Effector CD4-positive, alpha-beta T cell (primary cell): ENCODE data around the gene PSMD4.
"Not testable (repeated sequence)": the region's sequence is repeated elsewhere in the genome, so short reads cannot be mapped to it uniquely, and the experiment has no call there.

Source experiments
- DNase-seq: peaks from one replicate; pipeline ENCODE4 v3.0.0-alpha.2; 2020

Gene PSMD4

DNA sequence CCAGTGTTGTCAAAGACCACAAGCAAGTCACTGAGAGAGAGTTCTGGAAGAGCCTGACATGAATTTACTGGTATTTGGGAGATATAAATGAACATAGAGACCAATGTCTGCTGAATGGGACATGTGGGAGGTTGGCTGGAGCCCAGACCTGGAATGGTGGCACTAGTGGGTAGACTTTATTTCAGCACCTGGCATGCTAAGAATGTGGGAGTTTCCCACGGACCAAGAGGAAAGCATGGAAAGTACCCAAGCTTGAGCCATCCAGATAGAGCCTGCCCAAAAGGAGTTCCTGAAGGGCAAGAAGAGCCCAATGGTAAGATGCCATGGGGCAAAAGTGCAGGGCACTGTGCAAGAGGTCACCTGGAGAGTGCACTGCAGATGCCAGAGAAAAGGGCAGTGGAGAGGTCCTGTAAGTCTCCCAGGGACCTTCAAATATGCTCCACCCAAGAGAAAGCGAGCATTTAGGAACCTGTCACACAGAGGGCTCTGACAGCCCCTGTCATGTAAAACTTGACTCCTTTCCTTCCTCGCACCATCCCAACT is 19.5 kb downstream of the PSMD4 start:
- no peak for DNase-seq

DNA sequence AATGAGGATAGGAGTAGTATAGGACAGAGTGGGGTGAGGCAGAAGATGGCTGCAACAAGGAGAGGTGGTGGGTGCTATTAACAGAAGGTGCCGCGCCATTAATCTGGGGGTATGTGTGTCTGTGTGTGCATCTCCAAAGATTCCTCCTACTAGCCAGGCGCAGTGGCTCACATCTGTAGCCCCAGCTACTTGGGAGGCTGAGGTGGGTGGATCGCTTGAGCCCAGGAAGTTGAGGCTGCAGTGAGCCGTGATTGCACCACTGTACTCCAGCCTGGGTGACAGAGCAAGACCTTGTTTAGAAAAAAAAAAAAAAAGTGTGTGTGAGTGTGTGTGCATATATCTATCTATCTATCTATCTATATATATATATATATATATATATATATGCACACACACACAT is 20.8 kb downstream of the PSMD4 start:
- not testable (repeated sequence) for DNase-seq

DNA sequence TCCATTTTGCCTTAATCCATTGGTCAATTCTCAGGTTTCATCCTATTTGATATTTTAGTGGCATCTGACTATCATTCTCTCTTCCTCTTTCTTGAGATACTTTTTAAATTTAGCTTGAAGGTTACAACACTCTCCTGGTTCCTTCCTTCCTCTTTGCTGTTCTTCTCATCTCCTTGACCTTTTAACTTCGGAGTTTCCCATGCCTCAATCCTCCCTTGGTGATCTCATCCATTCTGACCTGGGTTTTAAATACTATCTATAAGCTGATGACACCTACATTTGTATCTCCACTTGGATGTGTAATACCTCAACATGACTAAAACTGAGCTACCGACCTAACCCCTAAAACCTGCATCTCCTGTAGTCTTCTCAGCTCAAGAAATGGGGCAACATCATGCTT is 22.7 kb downstream of the PSMD4 start:
- no peak for DNase-seq

DNA sequence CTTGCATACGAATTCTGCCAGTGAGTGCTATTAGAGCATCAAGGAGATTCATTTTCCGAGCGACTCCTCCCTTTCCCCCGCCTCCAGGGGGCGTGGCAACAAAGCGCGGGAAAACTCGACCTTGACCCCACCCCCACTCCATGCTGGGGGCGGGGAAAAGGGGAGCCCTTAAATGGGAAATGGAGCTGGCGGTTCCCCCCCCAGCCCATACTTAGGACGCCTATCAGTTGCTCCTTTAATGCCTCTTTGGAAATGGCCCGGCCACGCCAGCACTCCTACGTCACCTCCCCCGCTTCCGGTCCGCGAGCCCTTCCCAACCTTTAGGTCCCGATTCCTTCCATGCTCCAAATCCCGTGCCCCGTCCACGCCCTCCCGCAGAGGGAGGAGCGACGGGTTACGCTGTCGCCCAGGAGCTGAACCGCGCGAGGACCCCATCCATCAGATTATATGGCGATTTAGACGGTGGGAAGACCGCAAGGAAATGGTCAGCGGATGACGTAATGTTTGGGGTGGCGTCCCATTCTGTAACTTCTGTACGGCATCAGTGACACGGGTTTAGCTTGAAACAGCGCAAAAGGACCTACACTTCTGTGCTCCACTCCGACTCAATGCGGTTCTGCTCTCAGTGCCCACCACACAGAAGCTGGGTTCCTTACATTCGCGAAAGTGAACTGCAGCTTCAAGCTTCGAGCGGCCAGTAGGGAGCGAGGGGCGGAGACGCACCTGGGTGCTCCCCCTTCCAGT is 26.9 kb downstream of the PSMD4 start:
- DNase-seq: peak; percentile 95

DNA sequence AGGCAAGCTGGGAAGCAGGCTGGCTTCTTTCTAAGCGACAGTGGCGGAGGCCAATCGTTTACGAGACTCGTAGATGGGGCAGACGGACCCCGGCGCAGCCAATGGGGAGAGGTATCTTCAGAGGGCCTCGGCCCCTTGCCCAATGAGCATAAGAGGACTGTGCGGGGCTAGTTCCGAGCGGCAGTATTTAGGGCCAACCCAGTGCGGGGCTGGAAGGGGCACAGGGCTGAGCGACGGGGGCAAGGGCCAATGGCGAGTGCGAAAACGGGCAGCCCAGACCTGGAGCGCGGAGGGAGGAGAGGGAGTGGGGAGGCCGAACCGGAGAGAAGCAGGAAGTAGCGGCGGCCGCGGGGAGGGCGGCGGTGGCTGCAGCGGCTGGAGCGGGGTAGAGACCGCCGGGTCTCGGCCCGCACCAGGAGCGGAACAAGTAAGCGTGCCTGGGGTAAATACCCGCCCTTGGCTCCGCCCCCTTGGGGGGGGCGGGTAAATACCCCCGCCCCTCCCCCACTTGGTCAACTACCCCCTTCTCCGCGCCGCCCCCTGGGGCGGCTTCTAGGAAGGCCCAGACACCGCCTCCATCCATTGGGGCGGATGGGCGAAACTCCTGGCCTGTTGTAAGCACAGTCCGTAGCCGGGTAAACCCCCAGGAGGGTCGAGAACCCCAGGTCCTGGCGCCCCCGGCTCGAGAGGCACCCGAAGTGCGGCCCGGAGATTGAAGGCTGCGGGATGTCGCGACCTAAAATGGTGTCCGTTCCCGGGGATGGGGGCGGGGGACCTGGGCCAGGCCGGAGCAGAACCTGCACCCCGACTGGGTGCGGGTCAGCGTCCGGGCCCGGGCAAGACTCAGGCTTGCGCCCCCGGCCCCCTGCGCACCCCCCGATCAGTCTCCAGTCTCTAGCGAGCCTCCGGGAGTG is 27.7 kb downstream of the PSMD4 start, which contains the start of gene ZNF687:
Gene ZNF687 (plus strand): TSS at position 331 of the 914 bp plus-strand sequence. CDS start 3,993 bp downstream, outside the sequence.
- DNase-seq: peak; percentile 97

DNA sequence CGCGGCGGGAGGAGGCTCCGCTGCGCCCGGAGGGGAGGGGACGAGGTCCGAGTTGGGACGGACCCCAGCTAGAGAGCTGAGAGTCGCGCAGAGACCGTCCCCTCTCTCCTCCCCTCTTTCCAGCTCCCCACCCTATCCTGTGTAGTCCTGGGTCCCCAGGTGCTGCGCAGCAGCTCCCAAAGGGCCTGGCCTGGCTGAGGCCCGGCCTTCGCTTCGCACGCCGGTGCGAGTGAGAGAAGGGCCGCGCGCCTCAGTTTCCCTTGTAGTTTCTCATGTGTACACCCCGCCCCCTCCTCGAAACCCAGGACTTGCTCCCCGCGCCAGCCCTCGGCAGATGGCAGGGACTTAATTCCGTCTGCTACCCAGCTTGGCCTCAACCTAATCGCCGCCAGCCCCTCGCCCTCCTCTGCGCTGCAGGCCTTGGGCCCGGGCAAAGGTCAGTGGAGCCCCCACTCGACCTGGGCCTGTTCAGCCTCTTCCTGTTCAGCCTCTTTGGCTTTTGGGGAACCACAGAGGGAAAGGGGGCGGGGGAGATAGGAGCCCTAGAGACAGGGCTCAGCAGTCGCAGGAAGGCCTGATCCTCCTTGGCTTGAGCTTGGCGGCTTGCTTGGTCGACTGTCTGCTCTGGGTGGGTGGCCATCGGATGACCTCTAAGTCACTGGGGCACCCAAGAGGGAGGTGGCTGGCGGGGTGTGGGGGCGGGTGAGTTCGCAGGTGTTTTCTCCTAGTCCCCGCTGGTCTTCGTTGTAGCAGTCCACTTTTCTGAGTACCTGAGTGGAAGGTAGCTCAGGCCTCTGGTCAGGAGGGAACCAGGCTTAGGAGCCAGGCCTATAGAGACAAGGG is 28.6 kb downstream of the PSMD4 start:
- DNase-seq: no peak

DNA sequence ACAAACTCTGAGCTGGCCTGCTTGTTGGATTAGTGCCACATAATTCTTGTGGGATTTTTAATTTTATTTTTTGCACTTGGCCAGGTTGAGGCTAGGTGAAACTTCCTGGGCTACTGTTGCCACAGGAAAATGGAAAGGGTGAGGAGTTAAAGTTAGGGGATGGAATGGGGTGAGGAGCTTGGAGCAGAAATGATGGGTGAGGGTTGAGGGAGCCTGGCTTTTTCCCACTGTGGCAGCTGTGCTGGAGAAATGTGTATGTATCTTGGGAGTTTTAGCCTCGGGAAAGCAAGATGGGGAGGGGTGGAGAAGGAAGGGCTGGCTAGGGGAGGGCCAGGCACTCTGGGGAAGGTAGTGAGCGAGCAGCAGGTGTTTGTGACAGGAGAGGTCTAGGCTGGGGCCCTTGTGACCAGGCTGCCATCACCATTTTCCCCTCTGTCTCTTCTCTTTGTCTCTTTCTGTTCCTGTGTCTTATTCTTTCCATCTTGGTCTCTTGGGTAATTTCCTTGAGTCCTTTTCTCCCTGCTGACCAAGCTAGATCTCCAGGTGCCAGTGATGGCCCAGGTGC is 29.6 kb downstream of the PSMD4 start:
- no peak for DNase-seq

DNA sequence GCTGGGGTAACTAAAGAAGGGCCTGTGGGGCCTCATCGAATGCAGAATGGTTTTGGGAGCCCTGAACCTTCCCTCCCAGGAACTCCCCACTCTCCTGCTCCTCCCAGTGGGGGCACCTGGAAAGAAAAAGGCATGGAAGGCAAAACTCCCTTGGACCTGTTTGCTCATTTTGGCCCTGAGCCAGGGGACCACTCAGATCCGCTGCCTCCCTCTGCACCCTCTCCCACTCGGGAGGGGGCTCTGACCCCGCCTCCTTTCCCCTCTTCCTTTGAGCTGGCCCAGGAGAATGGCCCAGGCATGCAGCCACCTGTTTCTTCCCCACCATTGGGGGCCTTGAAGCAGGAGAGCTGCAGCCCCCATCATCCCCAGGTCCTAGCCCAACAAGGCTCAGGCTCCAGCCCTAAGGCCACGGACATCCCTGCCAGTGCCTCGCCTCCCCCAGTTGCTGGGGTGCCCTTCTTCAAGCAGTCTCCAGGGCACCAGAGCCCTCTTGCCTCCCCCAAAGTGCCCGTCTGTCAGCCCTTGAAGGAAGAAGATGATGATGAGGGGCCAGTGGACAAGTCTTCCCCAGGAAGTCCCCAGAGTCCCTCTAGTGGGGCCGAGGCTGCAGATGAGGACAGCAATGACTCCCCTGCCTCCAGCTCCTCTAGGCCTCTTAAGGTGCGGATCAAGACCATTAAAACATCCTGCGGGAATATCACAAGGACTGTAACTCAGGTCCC is 32.2 kb downstream of the PSMD4 start:
- no peak for DNase-seq

DNA sequence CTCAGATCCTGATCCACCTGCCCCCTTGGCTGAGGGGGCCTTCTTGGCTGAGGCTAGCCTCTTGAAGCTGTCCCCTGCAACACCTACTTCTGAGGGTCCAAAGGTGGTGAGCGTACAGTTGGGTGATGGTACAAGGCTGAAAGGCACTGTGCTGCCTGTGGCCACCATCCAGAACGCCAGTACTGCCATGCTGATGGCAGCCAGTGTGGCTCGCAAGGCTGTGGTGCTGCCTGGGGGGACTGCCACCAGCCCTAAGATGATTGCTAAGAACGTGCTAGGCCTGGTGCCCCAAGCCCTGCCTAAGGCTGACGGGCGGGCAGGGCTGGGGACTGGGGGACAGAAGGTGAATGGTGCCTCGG is 32.8 kb downstream of the PSMD4 start:
- no peak for DNase-seq

DNA sequence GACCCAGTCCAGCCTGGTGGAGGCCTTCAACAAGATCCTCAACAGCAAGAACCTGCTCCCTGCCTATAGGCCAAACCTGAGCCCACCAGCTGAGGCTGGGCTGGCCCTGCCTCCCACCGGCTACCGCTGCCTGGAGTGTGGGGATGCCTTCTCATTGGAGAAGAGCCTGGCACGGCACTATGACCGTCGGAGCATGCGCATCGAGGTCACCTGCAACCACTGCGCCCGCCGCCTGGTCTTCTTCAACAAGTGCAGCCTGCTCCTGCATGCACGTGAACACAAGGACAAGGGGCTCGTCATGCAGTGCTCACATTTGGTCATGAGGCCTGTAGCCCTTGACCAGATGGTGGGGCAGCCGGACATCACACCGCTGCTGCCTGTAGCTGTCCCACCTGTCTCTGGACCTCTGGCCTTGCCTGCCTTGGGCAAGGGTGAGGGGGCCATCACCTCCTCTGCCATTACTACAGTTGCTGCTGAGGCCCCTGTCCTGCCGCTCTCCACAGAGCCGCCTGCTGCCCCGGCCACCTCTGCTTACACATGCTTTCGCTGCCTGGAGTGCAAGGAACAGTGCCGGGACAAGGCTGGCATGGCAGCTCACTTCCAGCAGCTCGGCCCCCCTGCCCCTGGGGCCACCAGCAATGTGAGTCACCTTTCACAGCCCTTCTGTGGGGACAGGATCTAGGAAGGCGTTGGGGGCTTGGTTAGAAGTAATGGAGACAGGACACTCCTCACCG is 33.4 kb downstream of the PSMD4 start:
- no peak for DNase-seq

DNA sequence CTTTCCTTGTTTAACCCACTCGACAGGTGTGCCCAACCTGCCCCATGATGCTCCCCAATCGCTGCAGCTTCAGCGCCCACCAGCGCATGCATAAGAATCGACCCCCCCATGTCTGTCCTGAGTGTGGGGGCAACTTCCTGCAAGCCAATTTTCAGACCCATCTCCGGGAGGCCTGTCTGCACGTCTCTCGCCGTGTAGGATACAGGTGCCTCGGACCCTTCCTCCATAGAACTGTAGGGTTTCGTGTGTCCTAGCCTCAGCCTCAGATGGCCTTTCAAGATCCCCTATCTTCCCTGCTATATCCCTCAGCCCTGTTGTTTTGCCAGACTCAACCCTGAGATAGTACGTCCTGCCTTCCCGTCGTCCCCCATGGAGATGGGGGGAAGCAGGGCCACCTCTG is 34.0 kb downstream of the PSMD4 start:
- no peak for DNase-seq

DNA sequence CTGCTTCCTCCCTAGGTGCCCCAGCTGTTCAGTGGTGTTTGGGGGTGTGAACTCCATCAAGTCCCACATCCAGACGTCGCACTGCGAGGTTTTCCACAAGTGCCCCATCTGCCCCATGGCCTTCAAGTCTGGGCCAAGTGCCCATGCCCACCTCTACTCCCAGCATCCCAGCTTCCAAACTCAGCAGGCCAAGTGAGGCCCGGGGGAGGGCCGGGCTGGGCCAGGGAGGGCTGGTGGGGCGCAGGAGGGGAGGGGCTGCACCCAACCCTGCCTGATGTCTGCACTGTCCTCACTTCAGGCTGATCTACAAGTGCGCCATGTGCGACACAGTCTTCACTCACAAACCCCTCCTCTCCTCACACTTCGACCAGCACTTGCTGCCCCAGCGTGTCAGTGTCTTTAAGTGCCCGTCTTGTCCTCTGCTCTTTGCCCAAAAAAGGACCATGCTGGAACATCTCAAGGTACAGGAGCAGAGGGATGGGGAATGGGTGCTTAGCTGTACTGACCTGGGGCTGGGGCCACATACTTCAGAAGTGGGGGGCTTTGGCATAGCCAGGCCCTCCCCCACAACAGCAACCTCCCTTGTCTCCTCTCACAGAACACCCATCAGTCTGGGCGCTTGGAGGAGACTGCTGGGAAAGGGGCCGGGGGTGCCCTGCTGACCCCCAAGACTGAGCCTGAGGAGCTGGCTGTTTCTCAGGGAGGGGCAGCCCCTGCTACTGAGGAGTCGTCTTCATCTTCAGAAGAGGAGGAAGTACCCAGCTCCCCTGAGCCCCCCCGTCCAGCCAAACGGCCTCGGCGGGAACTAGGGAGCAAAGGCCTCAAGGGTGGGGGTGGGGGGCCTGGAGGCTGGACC is 34.8 kb downstream of the PSMD4 start:
- DNase-seq: no peak

DNA sequence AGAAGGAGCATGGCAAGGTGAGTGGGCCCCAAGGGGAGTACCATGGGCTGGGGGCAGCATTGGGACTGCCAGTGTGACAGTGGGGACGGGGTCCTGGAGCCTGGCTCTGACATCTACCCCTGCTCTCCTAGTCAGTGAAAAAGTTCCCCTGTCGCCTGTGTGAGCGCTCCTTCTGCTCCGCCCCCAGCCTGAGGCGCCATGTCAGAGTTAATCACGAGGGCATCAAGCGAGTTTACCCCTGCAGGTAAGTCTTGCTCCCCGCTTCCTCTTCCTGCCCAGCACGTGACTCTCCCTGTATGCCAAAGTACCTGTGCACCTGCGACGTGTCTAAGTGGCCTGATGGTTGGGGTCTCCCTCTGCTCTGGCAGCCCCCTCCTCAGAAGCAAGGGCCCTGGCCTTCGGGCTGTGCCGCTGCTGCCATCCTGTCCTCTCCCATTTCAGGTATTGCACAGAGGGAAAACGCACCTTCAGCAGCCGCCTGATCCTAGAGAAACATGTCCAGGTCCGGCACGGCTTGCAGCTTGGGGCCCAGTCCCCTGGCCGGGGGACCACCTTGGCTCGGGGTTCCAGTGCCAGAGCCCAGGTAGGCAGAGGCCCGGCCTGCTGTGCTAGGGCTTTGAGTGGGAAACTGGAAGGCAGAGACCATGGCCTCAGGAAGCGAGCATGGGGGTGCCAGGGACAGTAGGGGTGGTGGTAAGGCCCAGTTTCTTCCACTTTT is 35.6 kb downstream of the PSMD4 start:
- DNase-seq: no peak

DNA sequence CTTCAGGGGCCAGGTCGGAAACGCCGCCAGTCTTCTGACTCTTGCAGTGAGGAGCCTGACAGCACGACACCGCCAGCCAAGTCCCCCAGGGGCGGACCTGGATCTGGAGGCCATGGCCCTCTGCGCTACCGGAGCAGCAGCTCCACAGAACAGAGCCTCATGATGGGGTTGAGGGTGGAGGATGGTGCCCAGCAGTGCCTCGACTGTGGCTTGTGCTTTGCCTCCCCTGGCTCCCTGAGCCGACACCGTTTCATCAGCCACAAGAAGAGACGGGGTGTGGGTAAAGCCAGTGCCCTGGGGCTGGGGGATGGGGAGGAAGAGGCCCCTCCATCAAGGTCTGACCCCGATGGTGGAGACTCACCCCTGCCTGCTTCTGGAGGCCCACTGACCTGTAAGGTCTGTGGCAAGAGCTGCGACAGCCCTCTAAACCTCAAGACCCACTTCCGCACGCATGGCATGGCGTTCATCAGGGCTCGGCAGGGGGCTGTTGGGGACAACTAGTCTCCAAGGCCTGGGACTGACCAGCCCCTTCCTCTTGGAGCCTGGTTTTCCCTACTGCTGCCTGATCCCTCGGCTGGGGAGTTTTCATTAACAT is 36.3 kb downstream of the PSMD4 start:
- no peak for DNase-seq

DNA sequence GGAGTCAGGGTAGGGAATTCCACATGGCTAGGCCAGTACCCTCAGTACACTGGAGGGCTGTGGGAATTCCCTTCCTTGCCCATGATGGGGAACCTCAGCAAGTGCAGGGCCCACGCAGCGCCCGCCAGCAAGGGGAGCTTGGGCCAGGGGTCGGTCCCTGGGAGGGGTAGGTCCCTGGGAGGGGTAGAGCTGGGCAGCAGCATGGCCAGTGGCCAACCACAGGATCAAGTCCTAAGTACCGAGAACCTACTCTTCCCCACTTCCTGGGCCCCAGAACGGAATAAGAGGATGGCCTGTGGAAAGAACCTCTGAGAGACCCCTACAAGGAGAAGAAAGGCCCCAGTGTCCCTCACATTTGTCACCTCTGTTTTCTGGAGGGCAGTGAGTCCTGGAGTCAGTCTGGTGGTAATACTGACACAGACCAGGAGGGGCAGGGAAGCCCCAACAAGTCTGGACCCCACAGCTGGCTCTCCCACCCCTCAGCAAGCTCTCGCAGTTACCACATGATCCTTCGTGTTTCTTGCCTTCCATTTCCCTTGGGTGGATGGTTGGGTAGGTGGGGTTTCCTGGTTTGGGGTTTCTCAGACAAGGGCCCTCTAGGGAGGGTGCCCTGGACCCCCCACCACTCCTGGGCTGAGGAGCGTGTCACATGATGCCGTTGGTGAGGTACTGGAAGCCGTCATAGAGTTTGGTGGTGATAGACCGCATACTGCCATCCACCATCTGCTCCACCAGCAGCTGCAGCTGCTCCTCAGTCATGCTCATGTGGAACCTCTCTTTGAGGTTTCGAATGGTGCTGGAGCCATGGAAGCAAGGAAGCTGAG is 37.9 kb downstream of the PSMD4 start:
- DNase-seq: no peak

DNA sequence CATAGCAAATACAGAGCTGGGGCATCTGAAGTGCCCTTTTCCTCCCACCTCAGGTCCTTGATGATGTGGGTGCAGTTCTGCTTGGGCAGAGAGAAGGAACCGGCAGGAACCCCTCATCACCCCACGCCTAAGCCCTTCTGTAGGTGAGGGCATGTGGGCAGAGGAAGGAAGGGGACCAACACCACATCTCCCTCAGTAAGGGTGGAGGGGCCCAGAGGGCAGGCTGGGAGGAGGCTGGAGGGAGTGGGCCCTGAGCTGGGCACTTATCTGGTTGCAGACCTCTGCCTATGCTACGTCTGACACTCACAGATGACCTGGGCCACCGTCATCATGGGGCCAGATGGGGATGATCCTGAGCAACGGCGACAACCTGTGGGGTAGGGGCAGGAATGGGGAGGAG is 38.6 kb downstream of the PSMD4 start:
- DNase-seq: no peak

DNA sequence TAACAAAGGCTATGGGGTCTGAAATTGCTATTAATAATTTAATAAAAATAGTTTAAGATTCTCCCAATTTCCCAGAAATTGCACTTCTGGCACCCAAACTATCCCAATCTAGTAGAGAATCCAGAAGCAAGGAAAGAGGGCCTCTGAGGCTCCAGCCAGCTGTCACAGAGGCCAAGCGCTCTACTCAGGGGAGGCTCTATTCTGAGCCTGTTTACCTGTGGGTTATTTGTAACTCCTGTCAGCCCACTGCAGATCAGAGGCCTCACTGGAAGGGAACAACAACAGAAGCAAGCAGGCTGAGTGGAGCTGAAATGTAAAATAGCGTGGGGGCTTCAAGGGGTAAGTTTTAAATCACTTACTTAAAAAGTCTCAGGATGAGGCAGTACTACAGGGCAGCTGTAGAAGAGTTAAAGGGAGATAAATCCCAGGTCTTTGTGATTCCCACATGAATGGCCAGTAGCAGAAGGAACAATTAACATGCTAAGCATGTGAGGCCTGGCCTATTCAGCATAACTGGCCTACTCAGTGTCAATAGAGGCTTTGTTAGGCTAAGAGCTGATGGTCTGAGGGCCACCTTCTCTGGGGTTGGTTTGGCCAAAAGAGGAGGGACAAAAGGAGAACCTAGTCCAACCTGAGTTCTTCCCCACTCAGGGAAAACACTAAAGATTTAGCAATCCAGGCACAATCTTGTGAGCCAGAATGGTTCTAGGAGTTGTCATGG is 40.4 kb downstream of the PSMD4 start:
- DNase-seq: no peak
